SHP77 (cell line): Measurements from ENCODE around the gene SULT1E1.
A peak's percentile ranks its signal among the peaks of the same experiment; 100 is the strongest.

ENCODE experiments used
- DNase-seq, 2 experiments: peaks; one replicate each; lab custom pipeline; 2025; lab: John Stamatoyannopoulos, UW

The SULT1E1 gene

GRCh38 chr4:69860052-69860451 is at the start of gene SULT1E1:
SULT1E1 (minus strand) TSS chr4:69860145; CDS start chr4:69857644, 2,501 bp downstream.
- DNase-seq, result no peak

GRCh38 chr4:69909195-69909594 is 49.2 kb upstream of the SULT1E1 start:
- DNase-seq, result no peak

- DNase-seq, result no peak
These were observed 47.2 kb upstream of the SULT1E1 start for GRCh38 chr4:69907151-69907550.

- DNase-seq, result peak in 1 of 2 experiments; percentile 8
These were observed 36.7 kb upstream of the SULT1E1 start for GRCh38 chr4:69896530-69897116.

- no peak for DNase-seq
These were observed 34.8 kb upstream of the SULT1E1 start for GRCh38 chr4:69894721-69895120.

GRCh38 chr4:69894186-69894585 is 34.2 kb upstream of the SULT1E1 start:
- no peak for DNase-seq

GRCh38 chr4:69888336-69888735 is 28.4 kb upstream of the SULT1E1 start:
- DNase-seq, result no peak

GRCh38 chr4:69882150-69882549 is 22.2 kb upstream of the SULT1E1 start:
- no peak for DNase-seq

- peak; percentile 28 to 36 for DNase-seq
These were observed 21.3 kb upstream of the SULT1E1 start for GRCh38 chr4:69881173-69881773.

GRCh38 chr4:69878250-69878649 is 18.3 kb upstream of the SULT1E1 start:
- DNase-seq, result no peak

GRCh38 chr4:69877453-69877852 is 17.5 kb upstream of the SULT1E1 start:
- no peak for DNase-seq

- no peak for DNase-seq
These were observed 16.1 kb upstream of the SULT1E1 start for GRCh38 chr4:69876071-69876470.

GRCh38 chr4:69875576-69875975 is 15.6 kb upstream of the SULT1E1 start:
- no peak for DNase-seq

GRCh38 chr4:69874507-69874906 is 14.6 kb upstream of the SULT1E1 start:
- DNase-seq, result no peak

- DNase-seq, result no peak
These were observed 1.8 kb upstream of the SULT1E1 start for GRCh38 chr4:69861756-69862155.

- DNase-seq, result no peak
These were observed 765 bp upstream of the SULT1E1 start for GRCh38 chr4:69860521-69861298.

- DNase-seq, result no peak
These were observed 732 bp downstream of the SULT1E1 start for GRCh38 chr4:69859140-69859685.

- DNase-seq, result no peak
These were observed 1.3 kb downstream of the SULT1E1 start for GRCh38 chr4:69858690-69859089.

- no peak for DNase-seq
These were observed 4.1 kb downstream of the SULT1E1 start for GRCh38 chr4:69855822-69856221.

GRCh38 chr4:69849969-69850368 is 10.0 kb downstream of the SULT1E1 start:
- DNase-seq, result no peak

GRCh38 chr4:69849297-69849696 is 10.6 kb downstream of the SULT1E1 start:
- no peak for DNase-seq

- DNase-seq, result no peak
These were observed 11.9 kb downstream of the SULT1E1 start for GRCh38 chr4:69848028-69848427.

GRCh38 chr4:69843932-69844331 is 16.0 kb downstream of the SULT1E1 start:
- no peak for DNase-seq
